Loucy (cell line): Measurements from ENCODE around the gene HBM.

ENCODE experiments used
- H2AFZ ChIP-seq: fragments of 200-600 bp; sonication (generic); 2 replicates; pipeline ENCODE4 v1.6.0; 2016; ENCODE audit warnings: antibody characterized with exemption, mild to moderate bottlenecking, low read length, moderate library complexity
- H3F3A ChIP-seq: fragments of 200-600 bp; 2 replicates; pipeline ENCODE4 v1.6.0; 2016; ENCODE audit warnings: antibody characterized with exemption, low read depth, mild to moderate bottlenecking
- H3K27me3 ChIP-seq: fragments of 200-600 bp; sonication (generic); 2 replicates; pipeline ENCODE4 v1.6.1; 2014; ENCODE audit warnings: low read length, mild to moderate bottlenecking; ENCODE audit not compliant: insufficient read depth, poor library complexity, severe bottlenecking
- H3K36me3 ChIP-seq: fragments of 200-600 bp; sonication (generic); 2 replicates; pipeline ENCODE4 v1.6.1; 2016; ENCODE audit warnings: low read length; ENCODE audit not compliant: insufficient read depth
- H3K4me1 ChIP-seq: fragments of 200-600 bp; sonication (generic); 2 replicates; pipeline ENCODE4 v1.5.1; 2014; ENCODE audit warnings: low read length, mild to moderate bottlenecking; ENCODE audit not compliant: insufficient read depth, poor library complexity, severe bottlenecking
- H3K4me2 ChIP-seq: fragments of 200-600 bp; sonication (generic); 2 replicates; pipeline ENCODE4 v1.6.0; 2014; ENCODE audit warnings: antibody characterized with exemption, low read length, low read depth, mild to moderate bottlenecking; ENCODE audit not compliant: poor library complexity, severe bottlenecking
- H3K4me3 ChIP-seq: fragments of 200-600 bp; sonication (generic); 2 replicates; pipeline ENCODE4 v1.5.1; 2014; ENCODE audit warnings: low read length, mild to moderate bottlenecking, mixed read lengths; ENCODE audit not compliant: poor library complexity, severe bottlenecking
- H3K79me2 ChIP-seq: fragments of 200-600 bp; sonication (generic); 2 replicates; pipeline ENCODE4 v1.6.1; 2014; ENCODE audit warnings: low read length; ENCODE audit not compliant: insufficient read depth
- H3K9ac ChIP-seq: fragments of 200-600 bp; sonication (generic); 2 replicates; pipeline ENCODE4 v1.6.0; 2014; ENCODE audit warnings: mild to moderate bottlenecking, low read depth, low read length, moderate library complexity; ENCODE audit not compliant: poor library complexity, severe bottlenecking
- H3K9me2 ChIP-seq: fragments of 200-600 bp; sonication (generic); replicated peaks from 2 replicates; pipeline ENCODE4 v1.6.1; 2016; ENCODE audit warnings: low read depth, low read length, mixed read lengths
- H3K9me3 ChIP-seq: fragments of 200-600 bp; sonication (generic); 2 replicates; pipeline ENCODE4 v1.6.1; 2014; ENCODE audit warnings: mild to moderate bottlenecking, antibody characterized with exemption, low read length, low read depth; ENCODE audit not compliant: insufficient read depth
- H4K20me1 ChIP-seq: fragments of 200-600 bp; sonication (generic); 2 replicates; pipeline ENCODE4 v1.6.0; 2014; ENCODE audit warnings: antibody characterized with exemption, low read length, mild to moderate bottlenecking; ENCODE audit not compliant: insufficient read depth, poor library complexity, severe bottlenecking
- CTCF ChIP-seq: fragments of 200-600 bp; sonication (generic); conservative IDR thresholded peaks from 2 replicates; pipeline ENCODE4 v1.5.1; 2014; ENCODE audit warnings: mild to moderate bottlenecking, antibody characterized with exemption, low read length
- EZH2phosphoT487 ChIP-seq: fragments of 200-600 bp; IDR thresholded peaks from 2 replicates; pipeline ENCODE4 v1.6.1; 2018; ENCODE audit warnings: antibody characterized with exemption, mild to moderate bottlenecking, moderate library complexity, borderline replicate concordance

The HBM gene

GRCh38 chr16:118857-119256, 46.9 kb upstream of the HBM start:
- Histone ChIP-seq H3K9me2 (no peaks in the 10 kb centered on the region), H2AFZ (no peak overlapping the region), H3K4me1 (peaks cover 16% of the 10 kb centered on the region), H3K4me3 (no peak overlapping the region), H3K9me3 (no peaks in the 10 kb centered on the region), H3K79me2 (no peaks in the 10 kb centered on the region), H4K20me1 (no peaks in the 10 kb centered on the region), H3K27me3 (no peaks in the 10 kb centered on the region), H3K4me2 (no peak overlapping the region), H3F3A (no peaks in the 10 kb centered on the region), H3K36me3 (no peaks in the 10 kb centered on the region), H3K9ac (no peak overlapping the region)
- no peak for TF ChIP-seq CTCF
- no peak for TF ChIP-seq EZH2phosphoT487

GRCh38 chr16:119295-119694, 46.5 kb upstream of the HBM start:
- Histone ChIP-seq H3K9ac (no peak overlapping the region), H2AFZ (no peak overlapping the region), H4K20me1 (no peaks in the 10 kb centered on the region), H3K4me1 (peaks cover 14% of the 10 kb centered on the region), H3K79me2 (no peaks in the 10 kb centered on the region), H3F3A (no peaks in the 10 kb centered on the region), H3K4me2 (no peak overlapping the region), H3K4me3 (no peak overlapping the region), H3K9me2 (no peaks in the 10 kb centered on the region), H3K9me3 (no peaks in the 10 kb centered on the region), H3K36me3 (no peaks in the 10 kb centered on the region), H3K27me3 (no peaks in the 10 kb centered on the region)
- no peak for TF ChIP-seq EZH2phosphoT487
- TF ChIP-seq CTCF = no peak

- Histone ChIP-seq H3K4me1 (peaks cover 14% of the 10 kb centered on the region), H3K4me2 (no peak overlapping the region), H3K36me3 (no peaks in the 10 kb centered on the region), H3K4me3 (no peak overlapping the region), H3K9me3 (no peaks in the 10 kb centered on the region), H3K9me2 (no peaks in the 10 kb centered on the region), H3K9ac (no peak overlapping the region), H4K20me1 (no peaks in the 10 kb centered on the region), H3K27me3 (no peaks in the 10 kb centered on the region), H3K79me2 (no peaks in the 10 kb centered on the region), H3F3A (no peaks in the 10 kb centered on the region), H2AFZ (no peak overlapping the region)
- TF ChIP-seq EZH2phosphoT487 = no peak
- TF ChIP-seq CTCF = no peak
These were observed 45.8 kb upstream of the HBM start for GRCh38 chr16:119835-120491.
